ENCODE data around the gene ASF1B.

ASF1B gene

GRCh38 chr19:14116918-14117578 is 19.3 kb downstream of the ASF1B start:
- DNase-seq (ENCODE audit: extremely low spot score) = no peak
- CTCF ChIA-PET = interaction anchor here (1.2 to 6.6 kb wide), 5 partner anchors 14 to 232 kb away, joined by 3 to 50 read pairs (median 14); partner anchors contain the start of genes ASF1B and MISP3
- TF ChIP-seq, protein P1, sequence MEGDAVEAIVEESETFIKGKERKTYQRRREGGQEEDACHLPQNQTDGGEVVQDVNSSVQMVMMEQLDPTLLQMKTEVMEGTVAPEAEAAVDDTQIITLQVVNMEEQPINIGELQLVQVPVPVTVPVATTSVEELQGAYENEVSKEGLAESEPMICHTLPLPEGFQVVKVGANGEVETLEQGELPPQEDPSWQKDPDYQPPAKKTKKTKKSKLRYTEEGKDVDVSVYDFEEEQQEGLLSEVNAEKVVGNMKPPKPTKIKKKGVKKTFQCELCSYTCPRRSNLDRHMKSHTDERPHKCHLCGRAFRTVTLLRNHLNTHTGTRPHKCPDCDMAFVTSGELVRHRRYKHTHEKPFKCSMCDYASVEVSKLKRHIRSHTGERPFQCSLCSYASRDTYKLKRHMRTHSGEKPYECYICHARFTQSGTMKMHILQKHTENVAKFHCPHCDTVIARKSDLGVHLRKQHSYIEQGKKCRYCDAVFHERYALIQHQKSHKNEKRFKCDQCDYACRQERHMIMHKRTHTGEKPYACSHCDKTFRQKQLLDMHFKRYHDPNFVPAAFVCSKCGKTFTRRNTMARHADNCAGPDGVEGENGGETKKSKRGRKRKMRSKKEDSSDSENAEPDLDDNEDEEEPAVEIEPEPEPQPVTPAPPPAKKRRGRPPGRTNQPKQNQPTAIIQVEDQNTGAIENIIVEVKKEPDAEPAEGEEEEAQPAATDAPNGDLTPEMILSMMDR (IDR thresholded peaks at IDR 0.05; ENCODE audit: control extremely low read depth, extremely low read depth, low read depth, missing control alignments) = no peak
- POLR2A ChIA-PET = no interaction called here

GRCh38 chr19:14116525-14116917 is 19.9 kb downstream of the ASF1B start:
- CTCF ChIA-PET = interaction anchor here (1.2 to 6.6 kb wide), 7 partner anchors 10 to 235 kb away, joined by 4 to 50 read pairs (median 18); partner anchors contain the start of genes ASF1B and MISP3
- TF ChIP-seq, protein P1 (IDR thresholded peaks at IDR 0.05; ENCODE audit: control extremely low read depth, extremely low read depth, low read depth, missing control alignments) = no peak
- DNase-seq (ENCODE audit: extremely low spot score) = no peak
- POLR2A ChIA-PET = no interaction called here

DNA sequence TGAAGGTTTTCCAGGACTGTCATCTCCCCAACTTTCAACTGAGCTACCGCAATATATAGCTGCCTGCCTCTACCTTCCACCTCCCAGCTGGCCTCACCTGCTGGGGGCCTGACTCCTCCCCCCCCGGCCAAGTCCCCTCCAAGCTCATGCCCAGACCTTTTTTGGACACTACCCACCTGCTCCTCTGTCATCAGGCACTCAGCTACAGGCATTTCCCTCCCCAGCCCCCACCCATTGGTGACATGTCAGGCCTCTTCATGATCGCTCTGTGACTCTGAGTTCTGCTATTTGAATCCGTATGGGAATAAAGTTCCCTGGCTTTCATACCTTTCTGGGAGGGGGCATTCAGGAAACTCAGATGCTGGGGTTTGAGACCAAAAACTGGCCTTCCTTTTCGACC is 20.6 kb downstream of the ASF1B start:
- POLR2A ChIA-PET = no interaction called here
- no peak for DNase-seq (ENCODE audit: extremely low spot score)
- CTCF ChIA-PET = interaction anchor here (0.9 to 6.6 kb wide), 17 partner anchors 8 to 240 kb away, joined by 3 to 50 read pairs (median 5); partner anchors contain the start of genes ASF1B, IL27RA and MISP3
- TF ChIP-seq, protein P1 (IDR thresholded peaks at IDR 0.05; ENCODE audit: control extremely low read depth, extremely low read depth, low read depth, missing control alignments) = no peak

DNA sequence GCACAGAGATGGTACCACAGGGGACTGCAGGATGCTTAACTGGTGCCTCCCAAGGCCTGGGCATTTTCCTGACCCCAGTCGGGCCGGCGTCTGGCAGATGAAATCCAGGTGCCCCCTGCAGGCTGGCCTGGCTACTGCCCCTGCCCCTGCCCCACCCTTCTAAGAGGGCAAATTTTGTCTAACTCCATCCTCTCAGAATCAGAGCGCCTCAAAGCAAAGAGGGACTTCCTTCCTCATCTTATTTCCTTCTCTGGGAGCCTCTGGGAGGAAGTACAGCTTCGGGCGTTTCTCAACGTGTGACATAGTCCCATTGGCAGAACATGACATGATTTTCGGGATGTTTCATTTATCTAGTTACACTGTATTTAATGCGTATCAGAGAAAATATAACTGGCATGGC is 21.5 kb downstream of the ASF1B start:
- TF ChIP-seq, protein P1 (IDR thresholded peaks at IDR 0.05; ENCODE audit: control extremely low read depth, extremely low read depth, low read depth, missing control alignments) = peak; percentile 42
- CTCF ChIA-PET = interaction anchor here (0.9 to 6.6 kb wide), 22 partner anchors 9 to 242 kb away, joined by 3 to 50 read pairs (median 4); partner anchors contain the start of genes ASF1B, C19orf67, IL27RA and MISP3
- POLR2A ChIA-PET = no interaction called here
- DNase-seq (ENCODE audit: extremely low spot score) = peak; percentile 58

DNA sequence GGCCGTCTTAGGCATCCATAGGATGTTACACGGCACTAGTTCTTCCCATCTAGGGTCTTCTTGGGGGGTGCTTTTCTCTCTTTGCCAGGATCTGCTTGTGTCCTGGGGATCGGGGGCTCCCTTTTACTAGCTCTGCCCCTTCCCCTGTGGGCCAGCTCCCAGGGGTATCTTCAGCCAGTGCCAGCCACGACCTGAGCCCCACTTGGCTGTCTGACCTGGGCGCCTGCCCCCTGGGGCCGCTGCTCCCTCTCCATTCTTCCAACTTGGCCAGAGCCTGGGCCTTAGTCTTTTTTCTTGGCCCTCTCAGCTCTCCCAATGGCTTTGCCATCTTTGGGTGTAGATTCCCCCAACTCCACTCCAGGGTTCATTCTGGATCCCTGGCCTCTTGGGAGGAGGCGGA is 21.9 kb downstream of the ASF1B start:
- POLR2A ChIA-PET = no interaction called here
- no peak for DNase-seq (ENCODE audit: extremely low spot score)
- CTCF ChIA-PET = interaction anchor here (1.0 to 6.6 kb wide), 16 partner anchors 12 to 242 kb away, joined by 3 to 50 read pairs (median 8); partner anchors contain the start of genes ASF1B, C19orf67 and MISP3
- TF ChIP-seq, protein P1 (IDR thresholded peaks at IDR 0.05; ENCODE audit: control extremely low read depth, extremely low read depth, low read depth, missing control alignments) = no peak

DNA sequence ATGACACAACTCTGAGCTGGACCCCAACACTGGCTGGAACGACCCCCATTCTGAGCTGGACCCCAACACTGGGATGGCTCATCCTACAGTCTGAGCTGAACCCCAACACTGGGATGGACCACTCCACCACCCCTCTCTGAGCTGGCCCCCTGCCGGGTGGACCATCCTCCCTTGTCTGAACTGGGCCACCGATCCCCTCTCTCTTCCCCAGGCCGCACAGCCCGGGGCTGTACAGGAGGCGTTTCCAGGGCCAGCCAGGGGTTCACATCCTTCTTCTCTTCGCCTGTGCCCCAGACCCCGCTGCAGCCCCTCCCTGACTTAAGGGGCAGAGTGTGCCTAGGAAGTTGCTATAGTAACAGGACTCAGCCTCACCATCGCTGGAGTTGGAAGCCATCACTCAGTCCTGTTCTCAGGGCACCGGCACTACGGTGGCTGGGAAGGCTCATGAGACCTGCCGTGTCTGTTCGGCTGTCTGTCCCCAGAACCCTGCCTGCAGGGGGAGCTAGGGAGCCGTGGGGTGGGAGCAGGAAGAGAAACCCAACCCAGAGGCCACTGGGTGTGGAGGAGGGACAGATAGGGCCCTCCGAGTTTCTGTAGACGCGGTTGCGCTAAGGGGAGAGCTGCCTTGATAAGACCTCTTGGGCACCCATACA is 22.5 kb downstream of the ASF1B start:
- no peak for DNase-seq (ENCODE audit: extremely low spot score)
- ChIA-PET CTCF (interaction anchor here (1.0 to 6.6 kb wide), 17 partner anchors 11 to 359 kb away, joined by 3 to 50 read pairs (median 8); partner anchors contain the start of genes ASF1B and MISP3), POLR2A (no interaction called here)
- TF ChIP-seq, protein P1 (IDR thresholded peaks at IDR 0.05; ENCODE audit: control extremely low read depth, extremely low read depth, low read depth, missing control alignments) = peak; percentile 27

Measured in GM10248 (cell line).